H1 (cell line): ENCODE measurements around the gene HHIPL2. TPM values are rescaled to one million over a fixed set of nuclear protein-coding genes. Genes with fewer than 3 reads are reported as not detected.

Experiments used
- CTCF ChIA-PET: fragments of 300-600 bp; sonication (Branson Sonifier 250); formaldehyde crosslinking; loops from one replicate; lab custom pipeline; 2021; ENCODE audit not compliant: partially characterized antibody; lab: Charles Lee
- POLR2A ChIA-PET: fragments of 300-600 bp; sonication (Branson Sonifier 250); formaldehyde crosslinking; loops from one replicate; lab custom pipeline; 2021; ENCODE audit warnings: inconsistent platforms; ENCODE audit not compliant: partially characterized antibody; lab: Charles Lee
- DNase-seq, 2 experiments: peaks; one replicate each; pipeline versions ENCODE4 v3.0.0 to v3.0.0-alpha.2; 2010 to 2022; ENCODE audit warnings: low spot score in 2 of 2, low read depth in 1 of 2, mixed read lengths in 1 of 2
- FAIRE-seq: peaks from 2 replicates; lab custom pipeline; 2011; peaks lifted over from hg19 to GRCh38; lab: Jason Lieb, UNC
- H2AFZ ChIP-seq: 2 replicates; pipeline ENCODE4 v1.8.1; 2012; ENCODE audit warnings: low read length, inconsistent platforms
- H2AK5ac ChIP-seq: 2 replicates; pipeline ENCODE4 v1.6.1; 2013; ENCODE audit warnings: low read depth, low read length
- H2BK120ac ChIP-seq: replicated peaks from 2 replicates; pipeline ENCODE3; 2013; ENCODE audit warnings: low read depth, low read length, inconsistent platforms
- H2BK12ac ChIP-seq: 2 replicates; pipeline ENCODE4 v1.6.1; 2013; ENCODE audit warnings: low read depth, low read length
- H2BK15ac ChIP-seq: 2 replicates; pipeline ENCODE4 v1.6.1; 2013; ENCODE audit warnings: low read length
- H2BK20ac ChIP-seq: 2 replicates; pipeline ENCODE4 v1.6.1; 2013; ENCODE audit warnings: low read length
- H2BK5ac ChIP-seq: 2 replicates; pipeline ENCODE4 v1.6.1; 2013; ENCODE audit warnings: low read depth, low read length
- H3K14ac ChIP-seq: 2 replicates; pipeline ENCODE4 v1.6.1; 2013; ENCODE audit warnings: inconsistent platforms; ENCODE audit not compliant: insufficient read length
- H3K18ac ChIP-seq: 2 replicates; pipeline ENCODE4 v1.6.1; 2013; ENCODE audit warnings: low read length; ENCODE audit errors: extremely low read depth
- H3K23ac ChIP-seq: 2 replicates; pipeline ENCODE4 v1.6.1; 2013; ENCODE audit warnings: inconsistent platforms; ENCODE audit not compliant: insufficient read length
- H3K23me2 ChIP-seq: 2 replicates; pipeline ENCODE4 v1.6.1; 2013; ENCODE audit warnings: low read depth, low read length
- H3K27ac ChIP-seq: 2 replicates; pipeline ENCODE4 v1.6.1; 2011; ENCODE audit warnings: low read depth, low read length, inconsistent platforms
- H3K27me3 ChIP-seq, 4 experiments: replicated peaks in 1 of 4; 1 replicate in 1 of 4; 2 replicates in 3 of 4; pipeline versions ENCODE4 v1.6.1 to v1.8.1; 2011 to 2013; ENCODE audit warnings: low read length in 3 of 4, mild to moderate bottlenecking in 3 of 4, inconsistent platforms in 2 of 4, mixed read lengths in 2 of 4, moderate library complexity in 1 of 4; ENCODE audit not compliant: control insufficient read depth in 3 of 4, insufficient read depth in 3 of 4; ENCODE audit errors: extremely low read depth in 1 of 4
- H3K36me3 ChIP-seq, 4 experiments: 2 replicates each; pipeline versions ENCODE4 v1.6.1 to v1.8.1; 2011 to 2013; ENCODE audit warnings: mild to moderate bottlenecking in 4 of 4, low read length in 3 of 4, moderate library complexity in 2 of 4, control low read depth in 1 of 4, inconsistent platforms in 1 of 4; ENCODE audit not compliant: insufficient read depth in 4 of 4, control insufficient read depth in 2 of 4
- H3K4ac ChIP-seq: replicated peaks from 2 replicates; pipeline ENCODE3; 2013; ENCODE audit warnings: low read length, low read depth, mixed read lengths, inconsistent platforms; ENCODE audit not compliant: insufficient read length
- H3K4me1 ChIP-seq, 4 experiments: replicated peaks in 1 of 4; 1 replicate in 1 of 4; 2 replicates in 3 of 4; pipeline versions ENCODE4 v1.6.1 to v1.8.1; 2011 to 2013; ENCODE audit warnings: low read length in 3 of 4, inconsistent platforms in 2 of 4, mixed read lengths in 1 of 4; ENCODE audit not compliant: insufficient read depth in 4 of 4, control insufficient read depth in 3 of 4
- H3K4me2 ChIP-seq, 2 experiments: 2 replicates each; pipeline versions ENCODE4 v1.6.1 to v1.8.1; 2011 to 2013; ENCODE audit warnings: low read depth in 2 of 2, low read length in 2 of 2, control low read depth in 1 of 2, inconsistent platforms in 1 of 2, mild to moderate bottlenecking in 1 of 2; ENCODE audit not compliant: insufficient read depth in 1 of 2
- H3K4me3 ChIP-seq, 4 experiments: fragments of 200-600, 300-600 bp in 1 of 4; sonication (generic), shearing (Covaris generic), sonication (Bioruptor Twin) in 1 of 4; 2 replicates each; pipeline versions ENCODE4 v1.5.1 to v1.8.1; 2011 to 2016; ENCODE audit warnings: low read length in 4 of 4, low read depth in 3 of 4, control low read depth in 2 of 4, inconsistent platforms in 2 of 4, mild to moderate bottlenecking in 2 of 4, mixed read lengths in 1 of 4, moderate library complexity in 1 of 4; ENCODE audit not compliant: insufficient read depth in 2 of 4; ENCODE audit errors: extremely low read depth in 1 of 4
- H3K56ac ChIP-seq: replicated peaks from 2 replicates; pipeline ENCODE3; 2013; ENCODE audit warnings: low read depth, mild to moderate bottlenecking, mixed read lengths, low read length, inconsistent platforms; ENCODE audit not compliant: insufficient read length
- H3K79me1 ChIP-seq: 2 replicates; pipeline ENCODE4 v1.6.1; 2013; ENCODE audit warnings: low read depth, low read length, control low read depth
- H3K79me2 ChIP-seq, 2 experiments: 2 replicates each; pipeline versions ENCODE4 v1.6.1 to v1.8.1; 2012 to 2013; ENCODE audit warnings: low read length in 2 of 2, mild to moderate bottlenecking in 2 of 2, inconsistent platforms in 1 of 2; ENCODE audit not compliant: insufficient read depth in 2 of 2, control insufficient read depth in 1 of 2
- H3K9ac ChIP-seq, 4 experiments: replicated peaks in 1 of 4; 1 replicate in 1 of 4; 2 replicates in 3 of 4; pipeline versions ENCODE4 v1.6.1 to v1.8.1; 2011 to 2013; ENCODE audit warnings: low read depth in 3 of 4, low read length in 3 of 4, control low read depth in 2 of 4, mild to moderate bottlenecking in 2 of 4, moderate library complexity in 2 of 4, inconsistent platforms in 1 of 4; ENCODE audit errors: extremely low read depth in 1 of 4
- H3K9me3 ChIP-seq, 2 experiments: 2 replicates each; pipeline versions ENCODE4 v1.6.1 to v1.8.1; 2012 to 2013; ENCODE audit warnings: mild to moderate bottlenecking in 2 of 2, moderate library complexity in 2 of 2, control low read depth in 1 of 2, inconsistent platforms in 1 of 2, low read depth in 1 of 2, low read length in 1 of 2, mixed read lengths in 1 of 2; ENCODE audit not compliant: insufficient read depth in 2 of 2
- H4K20me1 ChIP-seq, 2 experiments: replicated peaks in 1 of 2; 2 replicates each; pipeline versions ENCODE3 to v1.8.1; 2011 to 2013; ENCODE audit warnings: inconsistent platforms in 2 of 2, low read length in 2 of 2, mild to moderate bottlenecking in 1 of 2; ENCODE audit not compliant: insufficient read depth in 2 of 2, control insufficient read depth in 1 of 2
- H4K5ac ChIP-seq: 2 replicates; pipeline ENCODE4 v1.6.1; 2013; ENCODE audit warnings: low read length, low read depth, mixed read lengths, inconsistent platforms; ENCODE audit not compliant: insufficient read length
- H4K8ac ChIP-seq: 2 replicates; pipeline ENCODE4 v1.8.0; 2013; ENCODE audit warnings: mild to moderate bottlenecking, moderate library complexity, low read length, inconsistent platforms; ENCODE audit not compliant: insufficient read depth; ENCODE audit errors: extremely low read depth
- H4K91ac ChIP-seq: replicated peaks from 2 replicates; pipeline ENCODE3; 2013; ENCODE audit warnings: low read length, mixed read lengths, inconsistent platforms; ENCODE audit not compliant: insufficient read length
- CEBPB ChIP-seq: IDR thresholded peaks from 2 replicates; pipeline ENCODE4 v1.6.1; 2012; ENCODE audit warnings: low read depth, low read length
- WGBS, 2 experiments: shearing (Covaris generic) in 1 of 2; methylation state at CpG; one replicate each; pipeline versions ENCODE4 v1.1.6 to v1.1.7; 2013 to 2015; ENCODE audit warnings: low lambda C conversion rate in 2 of 2, mixed read lengths in 2 of 2, inconsistent platforms in 1 of 2, low coverage in 1 of 2, missing lambda C conversion rate in 1 of 2; ENCODE audit not compliant: insufficient replicate concordance in 2 of 2, insufficient coverage in 1 of 2, insufficient read length in 1 of 2; ENCODE audit errors: extremely low coverage in 1 of 2, missing lambda C conversion rate in 1 of 2; 5-methylcytosine and 5-hydroxymethylcytosine counted together
- polyA plus RNA-seq, 7 experiments: library from polyadenylated mRNA; depleted of rRNA in 3 of 7; stranded (reverse) in 5 of 7; unstranded in 2 of 7; fragments of >200 nt in 5 of 7; fragments of 200-250 nt in 2 of 7; gene quantifications; 1 replicate in 5 of 7; 2 replicates in 1 of 7; 4 replicates in 1 of 7; pipeline versions ENCODE4 v1.2.1 to v1.2.3, GENCODE V29; 2011 to 2013; ENCODE audit warnings: missing spikeins in 2 of 7, mixed read lengths in 2 of 7
- total RNA-seq: library from RNA; stranded (reverse); fragmentation: NEBNext Ultra II Directional; extraction: Animal tissue kit (Norgen Biotek cat#: 25700); gene quantifications from 2 replicates; pipeline ENCODE4 v1.2.1, GENCODE V29; 2021

The HHIPL2 gene
- total and polyA plus RNA-seq, 2 of the 8 experiments (the other 6 are each of a cell fraction or from before 2014, with no cell fraction given): 0.08 TPM; not detected in 1

DNA sequence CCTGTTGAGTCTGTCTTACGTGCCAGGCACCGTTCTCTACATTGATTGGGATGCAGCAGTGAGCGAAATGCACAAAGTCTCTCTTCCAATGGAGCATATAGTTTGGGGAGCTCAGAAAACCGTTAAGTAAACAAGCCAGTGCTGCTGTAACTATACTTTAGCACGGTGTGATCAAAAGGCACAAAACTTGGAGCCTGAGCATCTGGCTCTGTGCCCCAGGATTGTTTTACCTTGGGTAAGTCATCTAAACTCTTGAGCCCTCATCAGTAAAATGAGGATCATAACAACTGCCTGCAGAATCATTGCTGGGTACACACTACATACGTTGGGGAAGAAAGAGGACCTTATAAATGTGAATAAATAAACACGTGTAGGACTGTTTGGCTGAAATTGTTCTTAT, 1.8 kb downstream of the HHIPL2 start:
- POLR2A ChIA-PET: interaction anchor here (1.0 to 1.3 kb wide), 3 partner anchors 11 to 43 kb away, joined by 3 to 4 read pairs (median 4); partner anchors contain the start of gene TAF1A
- Histone ChIP-seq H3K4me3 (no peak overlapping the region), H3K23me2 (no peaks in the 10 kb centered on the region), H3K79me1 (no peaks in the 10 kb centered on the region), H2BK120ac (no peak overlapping the region), H3K9me3 (no peaks in the 10 kb centered on the region), H3K79me2 (no peaks in the 10 kb centered on the region), H2BK12ac (no peak overlapping the region), H3K14ac (no peak overlapping the region), H3K27ac (no peak overlapping the region), H4K5ac (no peak overlapping the region), H3K4me2 (no peak overlapping the region), H2AK5ac (no peak overlapping the region), H4K91ac (no peak overlapping the region), H2BK20ac (no peak overlapping the region), H3K18ac (no peak overlapping the region), H3K4me1 (no peaks in the 10 kb centered on the region; a peak in 1 of 7 replicates), H3K9ac (no peak overlapping the region), H3K27me3 (no peaks in the 10 kb centered on the region), H4K8ac (no peak overlapping the region), H3K23ac (no peak overlapping the region), H3K4ac (no peak overlapping the region), H4K20me1 (no peaks in the 10 kb centered on the region), H3K56ac (no peak overlapping the region), H2BK5ac (no peak overlapping the region), H2BK15ac (no peak overlapping the region), H2AFZ (no peak overlapping the region), H3K36me3 (no peaks in the 10 kb centered on the region)
- DNase-seq (no peak), FAIRE-seq (no peak)
- CTCF ChIA-PET: interaction anchor here (1.1 to 3.0 kb wide), 5 partner anchors 10 to 88 kb away, joined by 3 to 20 read pairs (median 6); partner anchors contain the start of gene TAF1A
- no peak for TF ChIP-seq CEBPB
- WGBS, 2 experiments: 91% methylated on average over 7 of the region's 7 CpGs; no CpG with 5 or more reads in 1 of the 2 experiments
